Hypothalamus (tissue), 51 donors: ENCODE results near the gene LARP4B.
"Not testable (repeated sequence)": the region's sequence is repeated elsewhere in the genome, so short reads cannot be mapped to it uniquely, and the experiment has no call there.

Experiments used
- DNase-seq, 51 donors: peaks; one replicate each; lab custom pipeline; 2025; lab: John Stamatoyannopoulos, UW

LARP4B gene

DNA sequence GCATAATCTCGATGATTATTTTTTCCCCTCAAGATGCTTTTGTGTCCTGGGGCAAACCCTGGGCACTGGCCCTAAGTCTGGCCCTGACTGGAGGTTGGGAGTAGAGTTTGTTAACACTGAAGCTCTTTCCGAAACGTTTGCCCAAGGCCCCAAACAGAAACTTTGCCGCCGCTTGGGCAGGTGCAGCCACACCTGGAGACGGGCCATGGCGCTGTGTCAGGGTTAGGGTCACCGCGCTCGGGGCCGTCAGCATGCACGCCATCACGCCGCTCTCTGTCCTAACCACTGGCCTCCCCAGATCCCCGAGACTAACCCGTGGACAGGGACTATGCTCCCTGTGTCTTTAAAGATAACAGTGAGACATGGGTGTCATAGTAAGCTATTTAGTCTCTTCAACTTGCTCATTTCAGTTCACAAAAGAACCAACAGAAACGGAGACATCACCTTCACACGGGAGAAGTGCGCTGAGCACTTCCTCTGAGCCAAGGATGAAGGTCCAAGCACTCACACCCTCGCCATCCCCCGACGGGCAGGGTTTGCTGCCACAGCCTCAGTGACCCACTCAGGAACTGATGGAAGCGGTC, 156.8 kb downstream of the LARP4B start:
- no peak for DNase-seq

GRCh38 chr10:774223-774622, 157.3 kb downstream of the LARP4B start:
- no peak for DNase-seq

- DNase-seq: no peak
These were observed 157.8 kb downstream of the LARP4B start for GRCh38 chr10:773562-774161.

DNA sequence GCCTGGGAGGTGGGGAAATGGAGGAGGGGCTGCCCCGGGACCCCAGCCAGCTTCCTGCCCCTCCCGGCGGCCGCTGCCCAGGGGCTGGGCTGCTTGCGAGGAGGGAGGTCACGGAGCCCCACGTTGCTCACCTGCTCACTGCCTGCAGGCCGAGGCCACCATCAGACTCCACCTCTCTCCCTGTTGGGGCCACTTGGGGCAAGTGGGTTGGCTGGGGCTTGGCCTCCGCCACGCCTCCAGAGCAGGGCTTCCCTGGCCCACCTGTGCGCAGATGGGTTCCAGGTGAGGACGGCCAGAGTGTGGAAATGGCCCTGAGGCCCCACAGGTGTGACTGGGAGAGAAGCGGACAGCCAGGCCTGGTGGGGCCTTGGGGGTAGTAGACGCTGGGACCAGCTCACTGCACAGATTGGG, 159.3 kb downstream of the LARP4B start:
- no peak for DNase-seq

GRCh38 chr10:771647-772046, 159.9 kb downstream of the LARP4B start:
- no peak for DNase-seq

GRCh38 chr10:770975-771374, 160.5 kb downstream of the LARP4B start:
- DNase-seq: no peak

- DNase-seq: not testable (repeated sequence)
These were observed 161.3 kb downstream of the LARP4B start for GRCh38 chr10:770048-770712.

- DNase-seq: no peak
These were observed 163.7 kb downstream of the LARP4B start for GRCh38 chr10:767794-768193.

- no peak for DNase-seq
These were observed 164.3 kb downstream of the LARP4B start for GRCh38 chr10:767211-767610.

DNA sequence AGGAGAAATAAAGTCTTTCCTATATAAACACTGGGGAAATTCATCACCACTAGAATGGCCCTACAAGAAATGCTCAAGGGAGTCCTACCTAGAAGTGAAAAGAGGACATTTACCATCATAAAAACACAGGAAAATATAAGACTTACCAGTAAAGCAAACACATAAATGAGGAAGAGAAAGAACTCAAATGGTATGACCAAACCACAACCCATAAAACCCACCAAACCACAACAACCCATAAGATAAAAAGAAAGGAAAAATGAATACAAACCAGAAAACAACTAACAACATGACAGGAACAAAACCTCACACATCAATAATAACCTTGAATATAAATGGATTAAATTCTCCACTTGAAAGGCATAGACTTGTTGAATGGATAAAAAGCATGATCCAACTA, 170.1 kb downstream of the LARP4B start:
- DNase-seq: no peak

DNA sequence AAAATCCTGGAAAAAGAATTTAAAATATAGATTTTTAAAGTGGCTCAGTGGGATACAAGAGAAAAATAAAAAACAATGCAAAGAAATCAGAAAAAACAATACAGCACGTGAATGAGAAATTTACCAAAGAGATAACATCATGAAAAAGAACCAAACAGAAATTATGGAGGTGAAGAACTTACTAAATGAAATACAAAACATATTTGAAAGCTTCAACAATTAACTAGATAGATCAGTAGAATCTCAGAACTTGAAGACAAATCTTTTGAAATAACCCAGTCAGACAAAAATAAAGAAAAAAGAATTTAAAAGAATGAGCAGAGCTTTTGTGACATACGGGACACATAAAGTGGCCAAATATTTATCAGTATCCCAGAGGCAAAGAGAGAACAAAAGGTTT, 170.9 kb downstream of the LARP4B start:
- DNase-seq: no peak

DNA sequence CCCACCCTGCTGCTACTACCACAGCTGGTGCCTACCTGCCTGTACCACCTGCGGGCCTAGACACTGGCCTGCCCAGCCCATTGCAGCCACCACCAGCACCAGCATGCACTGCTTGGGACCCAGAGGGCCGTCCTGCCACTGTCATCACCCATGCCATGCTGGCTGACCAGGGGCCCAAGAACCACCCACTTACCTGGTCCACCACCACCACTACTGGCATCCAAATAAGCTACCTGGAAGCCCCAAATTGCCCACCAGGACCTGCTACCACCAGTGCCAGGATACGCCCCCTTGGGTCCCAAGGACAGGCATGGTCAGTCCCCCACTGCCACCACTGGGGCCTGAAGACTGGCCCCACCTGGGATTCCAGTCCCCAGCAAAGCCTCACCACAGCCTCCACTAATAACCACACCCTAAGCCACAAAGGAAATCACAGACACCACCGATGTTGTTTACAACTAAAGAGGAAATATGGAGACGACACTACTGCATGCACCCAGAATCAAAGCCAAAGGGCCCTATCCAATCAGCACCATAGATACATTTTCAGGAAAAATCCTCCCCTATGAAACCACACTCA, 171.5 kb downstream of the LARP4B start:
- no peak for DNase-seq
